HFF-Myc (cell line): Measurements from ENCODE around the gene KDM2A.

Experiments
- DNase-seq: peaks from one replicate; pipeline ENCODE4 v3.0.0-alpha.2; 2011; ENCODE audit warnings: low read depth; ENCODE audit errors: extremely low read depth
- H3K4me3 ChIP-seq: replicated peaks from 2 replicates; pipeline ENCODE4 v1.5.1; 2011; ENCODE audit warnings: low read depth, mild to moderate bottlenecking, control low read depth, low read length
- CTCF ChIP-seq: IDR thresholded peaks from 2 replicates; pipeline ENCODE4 v1.5.1; 2012; ENCODE audit warnings: mild to moderate bottlenecking, low read depth, low read length, control low read depth; ENCODE audit errors: missing control alignments

The KDM2A gene

GRCh38 chr11:67082071-67082791 is 36.8 kb upstream of the KDM2A start:
- H3K4me3 ChIP-seq: no peak overlapping the region
- no peak for DNase-seq
- TF ChIP-seq CTCF: no peak

GRCh38 chr11:67083786-67084366 is 35.2 kb upstream of the KDM2A start:
- no peak overlapping the region for H3K4me3 ChIP-seq
- no peak for DNase-seq
- no peak for TF ChIP-seq CTCF

- no peak for DNase-seq
- H3K4me3 ChIP-seq: no peak overlapping the region
- no peak for TF ChIP-seq CTCF
Measured at GRCh38 chr11:67085617-67086016, 33.4 kb upstream of the KDM2A start.

- H3K4me3 ChIP-seq: no peak overlapping the region
- no peak for TF ChIP-seq CTCF
- no peak for DNase-seq
Measured at GRCh38 chr11:67090717-67091116, 28.3 kb upstream of the KDM2A start.

- H3K4me3 ChIP-seq: no peak overlapping the region
- no peak for TF ChIP-seq CTCF
Measured at GRCh38 chr11:67095214-67095507, 23.9 kb upstream of the KDM2A start.

GRCh38 chr11:67098799-67099429 is 20.1 kb upstream of the KDM2A start:
- no peak for TF ChIP-seq CTCF
- DNase-seq: no peak
- H3K4me3 ChIP-seq: no peak overlapping the region

More at GRCh38 chr11:67095214-67095507, 23.9 kb upstream of the KDM2A start:
- DNase-seq: no peak

- H3K4me3 ChIP-seq: no peak overlapping the region
- TF ChIP-seq CTCF: no peak
- DNase-seq: no peak
Measured at GRCh38 chr11:67099831-67100324, 19.2 kb upstream of the KDM2A start.
